Sigmoid colon (tissue), 3 donors: Measurements from ENCODE around the gene FGF12.

ENCODE experiments used
- CTCF ChIP-seq, 4 experiments: fragments of 450-650 bp in 3 of 4; fragments of 200-600 bp in 1 of 4; IDR thresholded peaks; one replicate each; pipeline ENCODE4 v1.5.1; 2016 to 2019; ENCODE audit warnings: antibody characterized with exemption in 4 of 4, mild to moderate bottlenecking in 3 of 4, moderate library complexity in 2 of 4
- POLR2A ChIP-seq, 2 donors: fragments of 450-650 bp; IDR thresholded peaks; one replicate each; pipeline ENCODE4 v1.6.1; 2016; ENCODE audit warnings: antibody characterized with exemption in 2 of 2, mild to moderate bottlenecking in 2 of 2, moderate library complexity in 2 of 2

GRCh38 chr3:192373032-192373431, 354.3 kb downstream of the FGF12 start:
- no peak for TF ChIP-seq POLR2A (IDR thresholded peaks at IDR 0.05)
- no peak for TF ChIP-seq CTCF (IDR thresholded peaks at IDR 0.05)
